NCI-H82 treated with DMSO at 0.1 percent for 48 hours (cell line): ENCODE results near the gene ATP2A1.
"Not testable (repeated sequence)": the region's sequence is repeated elsewhere in the genome, so short reads cannot be mapped to it uniquely, and the experiment has no call there.

ENCODE experiments used
- DNase-seq: peaks from one replicate; lab custom pipeline; 2025; ENCODE audit not compliant: unreplicated experiment; lab: John Stamatoyannopoulos, UW

Gene ATP2A1

GRCh38 chr16:28858421-28858820 lies 19.9 kb upstream of the ATP2A1 start:
- DNase-seq: no peak

GRCh38 chr16:28859326-28859725 lies 19.0 kb upstream of the ATP2A1 start:
- DNase-seq: no peak

GRCh38 chr16:28863929-28864793 lies 14.1 kb upstream of the ATP2A1 start:
- DNase-seq: no peak

- DNase-seq: no peak
These were observed 13.1 kb upstream of the ATP2A1 start for GRCh38 chr16:28865001-28865688.

GRCh38 chr16:28865722-28866453 lies 12.4 kb upstream of the ATP2A1 start:
- DNase-seq: no peak

GRCh38 chr16:28866454-28866804 lies 11.9 kb upstream of the ATP2A1 start:
- DNase-seq: no peak

GRCh38 chr16:28867241-28867640 lies 11.0 kb upstream of the ATP2A1 start:
- DNase-seq: no peak

GRCh38 chr16:28867646-28868045 lies 10.6 kb upstream of the ATP2A1 start:
- DNase-seq: not testable (repeated sequence)

GRCh38 chr16:28869201-28869600 lies 9.1 kb upstream of the ATP2A1 start:
- no peak for DNase-seq

GRCh38 chr16:28872952-28873351 lies 5.3 kb upstream of the ATP2A1 start:
- DNase-seq: peak; percentile 19

- DNase-seq: no peak
These were observed 4.6 kb upstream of the ATP2A1 start for GRCh38 chr16:28873543-28874201.

- no peak for DNase-seq
These were observed 3.9 kb upstream of the ATP2A1 start for GRCh38 chr16:28874406-28874805.

GRCh38 chr16:28875134-28876018 lies 2.9 kb upstream of the ATP2A1 start:
- peak; percentile 53 for DNase-seq

- no peak for DNase-seq
These were observed 2.1 kb upstream of the ATP2A1 start for GRCh38 chr16:28876019-28876659.

- DNase-seq: no peak
These were observed 1.2 kb upstream of the ATP2A1 start for GRCh38 chr16:28876973-28877654.

- DNase-seq: no peak
These were observed 660 bp upstream of the ATP2A1 start for GRCh38 chr16:28877655-28878000.

GRCh38 chr16:28879261-28879840 lies 1.1 kb downstream of the ATP2A1 start:
- DNase-seq: no peak

GRCh38 chr16:28879841-28880588 lies 1.7 kb downstream of the ATP2A1 start:
- peak; percentile 66 for DNase-seq
